A549 (cell line): ENCODE results near the gene SMC5. TPM values are rescaled to one million over a fixed set of nuclear protein-coding genes. Genes with fewer than 3 reads are reported as not detected.

Experiments used
- ATAC-seq, 2 experiments: fragments of 200-7000 bp in 1 of 2; fragments of >200 bp in 1 of 2; cut with Nextera tagmentation in 1 of 2; cut with Tn5 transposase in 1 of 2; 3 replicates each; pipeline versions ENCODE4 v1.8.0 to v1.9.1; 2018 to 2020; ENCODE audit warnings: mild to moderate bottlenecking in 1 of 2, moderate library complexity in 1 of 2
- CTCF ChIA-PET: fragments of 300-600 bp; sonication (Branson Sonifier 250); formaldehyde crosslinking; extraction: SDS; loops from one replicate; lab custom pipeline; 2021; ENCODE audit warnings: antibody characterized with exemption, inconsistent platforms; lab: Yijun Ruan, JAX
- POLR2A ChIA-PET: fragments of 350-600 bp; formaldehyde crosslinking; extraction: SDS; loops from one replicate; lab custom pipeline; 2021; ENCODE audit warnings: antibody characterized with exemption, inconsistent platforms; lab: Yijun Ruan, JAX
- DNase-seq, 2 experiments: peaks; one replicate each; pipeline versions ENCODE4 v3.0.0 to v3.0.0-alpha.2; 2011 to 2016; ENCODE audit warnings: low read depth in 1 of 2, low spot score in 1 of 2
- FAIRE-seq: peaks from 2 replicates; lab custom pipeline; 2011; peaks lifted over from hg19 to GRCh38; lab: Jason Lieb, UNC
- H3K27ac ChIP-seq, 2 experiments: fragments of >200 bp; sonication (Bioruptor Twin); formaldehyde crosslinking; 3 replicates each; pipeline ENCODE4 v1.5.1; 2016 to 2017
- H3K4me1 ChIP-seq: fragments of >200 bp; sonication (Bioruptor Twin); formaldehyde crosslinking; 3 replicates; pipeline ENCODE4 v1.6.1; 2016
- H3K4me2 ChIP-seq: fragments of >200 bp; sonication (Bioruptor Twin); formaldehyde crosslinking; 3 replicates; pipeline ENCODE4 v1.6.1; 2016
- H3K4me3 ChIP-seq: fragments of >200 bp; sonication (Bioruptor Twin); formaldehyde crosslinking; 3 replicates; pipeline ENCODE4 v1.5.1; 2016
- H3K9me3 ChIP-seq: fragments of >200 bp; sonication (Bioruptor Twin); formaldehyde crosslinking; 3 replicates; pipeline ENCODE4 v1.6.1; 2016
- ATOH8 ChIP-seq: fragments of 250-450 bp; sonication (Bioruptor Pico); IDR thresholded peaks from 2 replicates; pipeline ENCODE4 v1.5.0; 2020; ENCODE audit warnings: low read depth, mild to moderate bottlenecking, moderate library complexity
- BHLHE40 ChIP-seq: IDR thresholded peaks from 2 replicates; pipeline ENCODE4 v1.6.1; 2012; ENCODE audit warnings: low read depth, low read length, inconsistent platforms
- CEBPB ChIP-seq, 2 experiments: fragments of >200 bp in 1 of 2; sonication (Bioruptor Twin) in 1 of 2; formaldehyde crosslinking in 1 of 2; IDR thresholded peaks; 2 replicates each; pipeline ENCODE4 v1.6.1; 2012 to 2016
- CHD2 ChIP-seq: fragments of 150-350 bp; IDR thresholded peaks from 2 replicates; pipeline ENCODE4 v1.6.1; 2014; ENCODE audit warnings: low read length; ENCODE audit not compliant: partially characterized antibody
- E2F6 ChIP-seq: IDR thresholded peaks from 2 replicates; pipeline ENCODE4 v1.6.1; 2012; ENCODE audit warnings: low read depth, borderline replicate concordance
- EHF ChIP-seq: fragments of 250-450 bp; sonication (Bioruptor Pico); IDR thresholded peaks from 2 replicates; pipeline ENCODE4 v1.5.0; 2020; ENCODE audit warnings: mild to moderate bottlenecking
- EHMT2 ChIP-seq: fragments of 200-600 bp; sonication (generic); IDR thresholded peaks from 2 replicates; pipeline ENCODE4 v1.6.1; 2016; ENCODE audit warnings: antibody characterized with exemption, low read depth, mild to moderate bottlenecking, moderate library complexity
- EP300 ChIP-seq, 2 experiments: fragments of >200 bp; sonication (Bioruptor Twin); formaldehyde crosslinking; IDR thresholded peaks; 2 replicates in 1 of 2; 3 replicates in 1 of 2; pipeline ENCODE4 v1.6.1; 2016 to 2017
- GATA3 ChIP-seq: IDR thresholded peaks from 2 replicates; pipeline ENCODE4 v1.6.1; 2012; ENCODE audit warnings: borderline replicate concordance
- JUN ChIP-seq, 2 experiments: fragments of >200 bp; sonication (Bioruptor Twin); formaldehyde crosslinking; IDR thresholded peaks; 2 replicates in 1 of 2; 3 replicates in 1 of 2; pipeline ENCODE4 v1.6.1; 2016 to 2017
- JUNB ChIP-seq: fragments of >200 bp; sonication (Bioruptor Twin); formaldehyde crosslinking; IDR thresholded peaks from 2 replicates; pipeline ENCODE4 v1.6.1; 2016
- KDM1A ChIP-seq: fragments of 200-600 bp; sonication (generic); IDR thresholded peaks from 2 replicates; pipeline ENCODE4 v1.6.1; 2016; ENCODE audit warnings: low read depth, mild to moderate bottlenecking
- MAFK ChIP-seq: fragments of 450-650 bp; IDR thresholded peaks from 2 replicates; pipeline ENCODE4 v1.6.1; 2014; ENCODE audit not compliant: partially characterized antibody
- MYC ChIP-seq: IDR thresholded peaks from 2 replicates; pipeline ENCODE4 v1.6.1; 2012; ENCODE audit warnings: mild to moderate bottlenecking, inconsistent platforms, low read length, improper control_type of control experiment, borderline replicate concordance
- NFE2L2 ChIP-seq: fragments of 150-350 bp; conservative IDR thresholded peaks from 2 replicates; pipeline ENCODE4 v1.6.1; 2014; ENCODE audit warnings: low read length
- NPAS2 ChIP-seq: fragments of 250-450 bp; sonication (Bioruptor Pico); IDR thresholded peaks from 2 replicates; pipeline ENCODE4 v1.8.0; 2022; ENCODE audit warnings: mild to moderate bottlenecking, moderate library complexity, borderline replicate concordance
- RCOR1 ChIP-seq: fragments of 150-350 bp; IDR thresholded peaks from 2 replicates; pipeline ENCODE4 v1.6.1; 2014; ENCODE audit warnings: antibody characterized with exemption, low read length, low read depth
- RNF2 ChIP-seq: fragments of 200-600 bp; sonication (generic); IDR thresholded peaks from 2 replicates; pipeline ENCODE4 v1.6.1; 2016; ENCODE audit warnings: low read depth, mild to moderate bottlenecking, antibody characterized with exemption, moderate library complexity, borderline replicate concordance
- SREBF2 ChIP-seq: fragments of 450-650 bp; IDR thresholded peaks from 2 replicates; pipeline ENCODE4 v1.6.1; 2014; ENCODE audit warnings: mild to moderate bottlenecking, moderate library complexity
- TP53 ChIP-seq: fragments of 250-450 bp; sonication (Bioruptor Pico); IDR thresholded peaks from 2 replicates; pipeline ENCODE4 v1.5.0; 2021; ENCODE audit warnings: mild to moderate bottlenecking, moderate library complexity
- ZC3H11A ChIP-seq: fragments of 450-650 bp; IDR thresholded peaks from 2 replicates; pipeline ENCODE4 v1.6.1; 2014; ENCODE audit warnings: antibody characterized with exemption, mild to moderate bottlenecking
- WGBS: methylation state at CpG from one replicate; pipeline ENCODE4 v1.1.6; 2017; ENCODE audit errors: missing lambda C conversion rate; 5-methylcytosine and 5-hydroxymethylcytosine counted together
- polyA plus RNA-seq, 4 experiments: library from polyadenylated mRNA; depleted of rRNA in 3 of 4; stranded (reverse); fragments of >200 nt; fragmentation: RNase III in 1 of 4; extraction: RNeasy Plus Mini Kit Qiagen cat#74134 plus additional on column Dnase treatment in 1 of 4; gene quantifications; 2 replicates in 3 of 4; 3 replicates in 1 of 4; pipeline ENCODE4 v1.2.3, GENCODE V29; 2011 to 2017
- TF ChIP-seq, protein P1 (sequence below): fragments of >200 bp; sonication (Bioruptor Twin); formaldehyde crosslinking; IDR thresholded peaks from 3 replicates; pipeline ENCODE4 v1.6.1; 2016
- TF ChIP-seq, protein P2 (sequence below): fragments of >200 bp; sonication (Bioruptor Twin); formaldehyde crosslinking; IDR thresholded peaks from 2 replicates; pipeline ENCODE4 v1.6.1; 2016
- TF ChIP-seq, protein P3 (sequence below): fragments of 250-450 bp; sonication (Bioruptor Pico); IDR thresholded peaks from 2 replicates; pipeline ENCODE4 v1.5.0; 2021; ENCODE audit warnings: mild to moderate bottlenecking, moderate library complexity, borderline replicate concordance
- TF ChIP-seq, protein P4 (sequence below): IDR thresholded peaks from 2 replicates; pipeline ENCODE4 v1.6.1; 2012
- TF ChIP-seq, protein P5 (sequence below): IDR thresholded peaks from 2 replicates; pipeline ENCODE4 v1.6.1; 2012

The SMC5 gene
- polyA plus RNA-seq, 2 of the 4 experiments (the other 2 are of a cell fraction) = 17.4 to 28.0 TPM

DNA sequence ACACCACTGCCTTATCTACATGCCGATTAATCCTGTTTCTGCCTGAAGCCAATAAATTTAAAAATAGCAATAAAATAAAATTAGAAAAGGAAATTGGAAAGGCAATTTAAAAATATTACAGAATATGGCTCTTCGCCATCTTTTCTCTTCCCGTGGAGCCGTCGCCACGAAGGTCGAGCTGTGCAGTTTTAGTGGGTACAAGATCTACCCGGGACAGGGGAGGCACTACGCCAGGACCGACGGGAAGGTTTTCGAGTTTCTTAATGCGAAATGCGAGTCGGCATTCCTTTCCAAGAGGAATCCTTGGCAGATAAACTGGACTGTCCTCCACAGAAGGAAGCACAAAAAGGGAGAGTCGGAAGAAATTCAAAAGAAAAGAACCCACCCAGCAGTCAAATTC is 41.7 kb upstream of the SMC5 start:
- CTCF ChIA-PET = interaction anchor here (1.7 kb wide), 1 partner anchor 795 kb away, joined by 3 read pairs; no protein-coding TSS in a partner anchor
- WGBS = 83% methylated on average over 16 of the region's 16 CpGs
- no peak for FAIRE-seq
- Histone ChIP-seq H3K4me1 (no peaks in the 10 kb centered on the region), H3K27ac (no peak overlapping the region), H3K4me3 (no peak overlapping the region), H3K4me2 (no peak overlapping the region), H3K9me3 (no peaks in the 10 kb centered on the region)
- DNase-seq = no peak
- POLR2A ChIA-PET = no interaction called here
- no peak for ATAC-seq
- TF ChIP-seq NFE2L2 = no peak
- no peak for TF ChIP-seq GATA3
- TF ChIP-seq, protein P1, sequence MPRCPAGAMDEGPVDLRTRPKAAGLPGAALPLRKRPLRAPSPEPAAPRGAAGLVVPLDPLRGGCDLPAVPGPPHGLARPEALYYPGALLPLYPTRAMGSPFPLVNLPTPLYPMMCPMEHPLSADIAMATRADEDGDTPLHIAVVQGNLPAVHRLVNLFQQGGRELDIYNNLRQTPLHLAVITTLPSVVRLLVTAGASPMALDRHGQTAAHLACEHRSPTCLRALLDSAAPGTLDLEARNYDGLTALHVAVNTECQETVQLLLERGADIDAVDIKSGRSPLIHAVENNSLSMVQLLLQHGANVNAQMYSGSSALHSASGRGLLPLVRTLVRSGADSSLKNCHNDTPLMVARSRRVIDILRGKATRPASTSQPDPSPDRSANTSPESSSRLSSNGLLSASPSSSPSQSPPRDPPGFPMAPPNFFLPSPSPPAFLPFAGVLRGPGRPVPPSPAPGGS = no peak
- TF ChIP-seq, protein P2, sequence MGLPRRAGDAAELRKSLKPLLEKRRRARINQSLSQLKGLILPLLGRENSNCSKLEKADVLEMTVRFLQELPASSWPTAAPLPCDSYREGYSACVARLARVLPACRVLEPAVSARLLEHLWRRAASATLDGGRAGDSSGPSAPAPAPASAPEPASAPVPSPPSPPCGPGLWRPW = no peak
- TF ChIP-seq, protein P3, sequence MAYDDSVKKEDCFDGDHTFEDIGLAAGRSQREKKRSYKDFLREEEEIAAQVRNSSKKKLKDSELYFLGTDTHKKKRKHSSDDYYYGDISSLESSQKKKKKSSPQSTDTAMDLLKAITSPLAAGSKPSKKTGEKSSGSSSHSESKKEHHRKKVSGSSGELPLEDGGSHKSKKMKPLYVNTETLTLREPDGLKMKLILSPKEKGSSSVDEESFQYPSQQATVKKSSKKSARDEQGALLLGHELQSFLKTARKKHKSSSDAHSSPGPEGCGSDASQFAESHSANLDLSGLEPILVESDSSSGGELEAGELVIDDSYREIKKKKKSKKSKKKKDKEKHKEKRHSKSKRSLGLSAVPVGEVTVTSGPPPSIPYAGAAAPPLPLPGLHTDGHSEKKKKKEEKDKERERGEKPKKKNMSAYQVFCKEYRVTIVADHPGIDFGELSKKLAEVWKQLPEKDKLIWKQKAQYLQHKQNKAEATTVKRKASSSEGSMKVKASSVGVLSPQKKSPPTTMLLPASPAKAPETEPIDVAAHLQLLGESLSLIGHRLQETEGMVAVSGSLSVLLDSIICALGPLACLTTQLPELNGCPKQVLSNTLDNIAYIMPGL = no peak
- no peak for TF ChIP-seq EHF (CRISPR knock-in tag)
- TF ChIP-seq, protein P4, sequence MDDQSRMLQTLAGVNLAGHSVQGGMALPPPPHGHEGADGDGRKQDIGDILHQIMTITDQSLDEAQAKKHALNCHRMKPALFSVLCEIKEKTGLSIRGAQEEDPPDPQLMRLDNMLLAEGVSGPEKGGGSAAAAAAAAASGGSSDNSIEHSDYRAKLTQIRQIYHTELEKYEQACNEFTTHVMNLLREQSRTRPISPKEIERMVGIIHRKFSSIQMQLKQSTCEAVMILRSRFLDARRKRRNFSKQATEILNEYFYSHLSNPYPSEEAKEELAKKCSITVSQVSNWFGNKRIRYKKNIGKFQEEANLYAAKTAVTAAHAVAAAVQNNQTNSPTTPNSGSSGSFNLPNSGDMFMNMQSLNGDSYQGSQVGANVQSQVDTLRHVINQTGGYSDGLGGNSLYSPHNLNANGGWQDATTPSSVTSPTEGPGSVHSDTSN = no peak
- no peak for TF ChIP-seq RNF2
- no peak for TF ChIP-seq ZC3H11A
- TF ChIP-seq JUNB = no peak
- no peak for TF ChIP-seq NPAS2 (CRISPR knock-in tag)
- TF ChIP-seq SREBF2 = no peak
- no peak for TF ChIP-seq ATOH8 (CRISPR knock-in tag)
- no peak for TF ChIP-seq EHMT2
- no peak for TF ChIP-seq JUN (IDR thresholded peaks at IDR 0.05)
- no peak for TF ChIP-seq BHLHE40

GRCh38 chr9:70218767-70219166 is 40.0 kb upstream of the SMC5 start:
- ChIA-PET CTCF (no interaction called here), POLR2A (no interaction called here)
- FAIRE-seq (no peak), ATAC-seq (no peak), DNase-seq (no peak)
- WGBS = 2% methylated on average over 1 of the region's 1 CpG
- H3K9me3 ChIP-seq = no peaks in the 10 kb centered on the region
- no peaks in the 10 kb centered on the region for H3K4me1 ChIP-seq
- no peak overlapping the region for H3K27ac ChIP-seq
- H3K4me3 ChIP-seq = no peak overlapping the region
- no peak overlapping the region for H3K4me2 ChIP-seq
- TF ChIP-seq, protein P3 = no peak
- TF ChIP-seq NPAS2 (CRISPR knock-in tag) (no peak), E2F6 (no peak), ATOH8 (CRISPR knock-in tag) (no peak), CEBPB (IDR thresholded peaks at IDR 0.05) (no peak), CHD2 (no peak), JUN (IDR thresholded peaks at IDR 0.05) (no peak), TP53 (CRISPR knock-in tag) (no peak), KDM1A (no peak), EP300 (IDR thresholded peaks at IDR 0.05) (no peak), MYC (no peak), SREBF2 (no peak), EHF (CRISPR knock-in tag) (no peak), JUNB (no peak), MAFK (no peak), RCOR1 (no peak)
- TF ChIP-seq, protein P4 = no peak
- TF ChIP-seq, protein P5, sequence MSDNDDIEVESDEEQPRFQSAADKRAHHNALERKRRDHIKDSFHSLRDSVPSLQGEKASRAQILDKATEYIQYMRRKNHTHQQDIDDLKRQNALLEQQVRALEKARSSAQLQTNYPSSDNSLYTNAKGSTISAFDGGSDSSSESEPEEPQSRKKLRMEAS = no peak
- TF ChIP-seq, protein P2 = no peak
